GM13976 (cell line): ENCODE results near the gene KCNG1.
A peak's percentile ranks its signal among the peaks of the same experiment; 100 is the strongest.

Experiments used
- DNase-seq: peaks from one replicate; pipeline ENCODE4 v3.0.0; 2012; ENCODE audit warnings: low spot score
- in situ Hi-C: fragments of 300-500 bp; cut with MboI; formaldehyde crosslinking; loops from one replicate; pipeline ENCODE4 v1.12.0; 2022; ENCODE audit warnings: low sequenced_read_pairs, mixed read lengths, inconsistent platforms; ENCODE audit not compliant: unreplicated experiment
- TF ChIP-seq, protein P1 (sequence below): IDR thresholded peaks from 2 replicates; pipeline ENCODE4 v1.5.1; 2012; ENCODE audit warnings: borderline replicate concordance, mild to moderate bottlenecking; ENCODE audit not compliant: insufficient read depth; ENCODE audit errors: extremely low read depth, missing control alignments, control extremely low read depth

Gene KCNG1

DNA sequence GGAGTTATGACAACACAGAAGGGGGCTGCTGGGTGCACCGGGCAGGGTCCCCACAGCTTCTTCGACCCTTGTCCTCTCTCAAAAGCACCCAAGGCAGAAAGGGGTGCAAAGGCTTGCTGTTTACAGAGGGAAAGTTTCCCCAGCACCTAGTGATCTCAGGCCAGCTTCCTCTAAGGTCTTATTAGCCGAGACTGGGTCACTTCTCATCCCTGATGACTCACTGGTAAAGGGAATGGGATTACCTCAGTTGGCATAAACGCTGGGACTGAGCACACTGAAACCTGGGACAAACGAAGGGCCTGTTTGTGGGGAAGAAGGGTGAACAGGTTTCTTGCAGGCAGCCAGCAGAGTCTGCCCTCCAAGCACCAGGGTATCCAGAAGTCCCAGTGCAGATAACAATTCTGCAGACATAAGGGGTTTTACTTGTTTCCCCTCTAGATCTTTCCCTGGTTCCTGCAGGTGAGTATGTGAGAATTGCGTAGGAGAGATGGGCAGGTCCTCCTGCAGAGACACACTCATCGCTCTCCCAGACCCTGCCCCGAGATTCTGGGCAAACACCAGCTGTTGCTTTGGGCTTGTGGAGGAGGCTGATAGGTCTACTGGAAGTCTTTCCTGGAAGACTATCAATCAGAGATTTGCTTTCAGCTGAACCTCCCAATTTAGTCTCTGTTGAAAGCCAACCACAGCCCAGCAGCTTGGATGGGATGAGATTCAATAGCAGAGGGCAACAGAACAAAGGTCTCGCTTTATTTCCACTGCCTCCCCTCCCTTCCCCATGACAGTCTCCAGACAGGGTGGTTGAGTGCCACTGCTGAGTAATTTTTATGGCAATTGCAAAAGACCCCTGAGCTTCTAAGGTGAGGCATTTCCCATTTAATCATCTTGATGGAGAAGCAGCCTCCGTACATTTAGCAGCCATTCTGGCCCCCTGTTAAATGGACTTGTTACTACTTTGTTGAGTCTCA lies 25.7 kb downstream of the KCNG1 start:
- in situ Hi-C loops, result loop anchor here (10.0 to 25.0 kb wide), 2 partner anchors 328 to 615 kb away; no protein-coding TSS in a partner anchor
- no peak for DNase-seq
- TF ChIP-seq, protein P1, sequence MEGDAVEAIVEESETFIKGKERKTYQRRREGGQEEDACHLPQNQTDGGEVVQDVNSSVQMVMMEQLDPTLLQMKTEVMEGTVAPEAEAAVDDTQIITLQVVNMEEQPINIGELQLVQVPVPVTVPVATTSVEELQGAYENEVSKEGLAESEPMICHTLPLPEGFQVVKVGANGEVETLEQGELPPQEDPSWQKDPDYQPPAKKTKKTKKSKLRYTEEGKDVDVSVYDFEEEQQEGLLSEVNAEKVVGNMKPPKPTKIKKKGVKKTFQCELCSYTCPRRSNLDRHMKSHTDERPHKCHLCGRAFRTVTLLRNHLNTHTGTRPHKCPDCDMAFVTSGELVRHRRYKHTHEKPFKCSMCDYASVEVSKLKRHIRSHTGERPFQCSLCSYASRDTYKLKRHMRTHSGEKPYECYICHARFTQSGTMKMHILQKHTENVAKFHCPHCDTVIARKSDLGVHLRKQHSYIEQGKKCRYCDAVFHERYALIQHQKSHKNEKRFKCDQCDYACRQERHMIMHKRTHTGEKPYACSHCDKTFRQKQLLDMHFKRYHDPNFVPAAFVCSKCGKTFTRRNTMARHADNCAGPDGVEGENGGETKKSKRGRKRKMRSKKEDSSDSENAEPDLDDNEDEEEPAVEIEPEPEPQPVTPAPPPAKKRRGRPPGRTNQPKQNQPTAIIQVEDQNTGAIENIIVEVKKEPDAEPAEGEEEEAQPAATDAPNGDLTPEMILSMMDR, result no peak

DNA sequence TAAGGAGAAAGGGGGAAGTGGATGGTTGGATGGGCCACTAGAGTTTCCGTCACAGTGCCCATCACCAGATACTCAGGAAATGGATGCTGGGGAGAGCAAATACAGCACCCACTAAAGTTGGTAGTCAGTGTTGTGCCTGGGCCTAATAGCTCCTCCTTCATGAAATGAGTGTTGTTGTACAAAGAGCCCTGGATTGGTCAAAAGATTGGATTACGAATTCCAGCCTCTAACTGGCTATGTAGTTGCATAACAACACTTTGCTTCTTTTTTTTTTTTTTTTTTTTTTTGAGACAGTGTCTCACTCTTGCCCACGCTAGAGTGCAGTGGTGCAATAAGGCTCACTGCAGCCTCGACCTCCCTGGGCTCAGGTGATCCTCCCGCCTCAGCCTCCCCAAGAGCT lies 27.4 kb downstream of the KCNG1 start:
- in situ Hi-C loops, result loop anchor here (10.0 to 25.0 kb wide), 2 partner anchors 329 to 617 kb away; no protein-coding TSS in a partner anchor
- DNase-seq, result no peak
- TF ChIP-seq, protein P1, result no peak

DNA sequence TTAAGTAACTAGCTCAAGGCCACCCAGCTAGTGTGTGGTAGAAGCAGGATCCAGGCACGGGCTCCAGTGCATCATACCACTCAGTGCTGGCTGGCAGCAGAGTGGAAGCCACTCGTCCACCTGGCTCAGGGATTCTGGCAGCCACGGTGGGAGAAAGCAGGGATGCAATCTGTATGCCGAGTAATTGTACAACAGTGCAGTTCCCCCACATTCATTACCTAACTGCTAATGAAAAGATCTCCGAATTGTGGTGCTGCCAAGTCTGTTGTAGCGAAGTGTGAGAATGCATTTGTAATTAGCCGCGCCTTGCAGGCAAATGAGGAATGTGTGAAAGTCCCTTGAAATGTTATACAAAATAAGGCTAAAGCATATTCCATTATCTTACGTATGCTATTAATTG lies 29.0 kb downstream of the KCNG1 start:
- in situ Hi-C loops, result loop anchor here (10.0 to 25.0 kb wide), 2 partner anchors 331 to 618 kb away; no protein-coding TSS in a partner anchor
- no peak for DNase-seq
- TF ChIP-seq, protein P1, result no peak

DNA sequence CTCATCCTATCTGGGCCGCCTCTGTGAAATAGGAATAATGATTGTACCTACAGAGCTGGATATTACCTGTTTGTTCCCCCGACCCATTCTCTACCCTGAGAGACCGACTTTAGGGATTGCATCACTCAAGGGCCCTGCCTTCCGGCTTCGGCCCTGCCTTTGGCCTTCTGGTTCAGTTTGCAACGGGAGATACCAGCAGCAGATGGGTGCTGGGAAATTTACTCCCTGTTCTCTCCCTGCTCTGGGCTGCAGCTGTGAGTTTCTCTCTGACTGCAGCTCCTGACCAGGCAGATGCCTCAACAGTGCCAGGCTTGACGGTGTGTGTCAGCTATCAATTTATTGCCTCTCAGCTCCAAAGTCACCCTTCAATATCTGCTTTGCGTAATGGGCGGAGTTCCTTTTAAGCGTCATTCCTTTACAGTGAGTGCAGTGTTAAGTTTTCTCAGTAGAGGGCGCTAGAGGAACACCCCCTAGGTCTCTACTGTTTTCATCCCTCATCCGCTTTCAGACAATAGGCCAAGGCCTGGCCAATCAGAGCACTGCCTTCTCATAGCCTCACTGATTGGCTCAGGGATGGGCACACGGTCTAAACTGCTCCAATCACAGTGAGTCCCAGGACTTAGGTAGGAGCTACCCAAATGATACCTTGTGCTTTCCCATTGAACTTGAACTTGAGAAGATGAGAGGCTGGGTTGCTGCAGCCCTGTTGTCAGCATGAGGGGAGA lies 30.0 kb downstream of the KCNG1 start:
- in situ Hi-C loops, result loop anchor here (10.0 to 25.0 kb wide), 2 partner anchors 332 to 619 kb away; no protein-coding TSS in a partner anchor
- TF ChIP-seq, protein P1, result peak; percentile 22
- DNase-seq, result peak; percentile 65

DNA sequence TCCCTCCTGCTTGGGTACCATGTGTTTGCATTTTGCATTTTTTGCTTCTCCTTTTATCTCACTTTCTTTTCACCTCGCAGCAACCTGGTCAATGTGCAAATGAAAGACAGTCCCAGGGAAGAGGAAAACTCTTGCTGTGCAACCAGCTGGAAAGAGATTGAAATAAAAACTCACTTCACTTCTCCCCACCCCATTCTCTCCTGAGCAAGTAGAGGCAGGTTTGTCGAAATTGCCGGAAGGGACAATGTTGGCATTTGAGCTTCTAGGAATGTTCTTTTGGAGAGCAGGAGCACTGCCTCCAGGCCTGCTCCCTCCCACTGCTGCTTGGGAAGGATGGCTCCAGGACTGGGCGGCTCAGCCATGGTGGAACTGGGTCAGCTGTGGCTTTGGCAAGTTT lies 30.6 kb downstream of the KCNG1 start:
- TF ChIP-seq, protein P1, result peak; percentile 3
- in situ Hi-C loops, result loop anchor here (10.0 to 25.0 kb wide), 2 partner anchors 332 to 620 kb away; no protein-coding TSS in a partner anchor
- DNase-seq, result no peak

DNA sequence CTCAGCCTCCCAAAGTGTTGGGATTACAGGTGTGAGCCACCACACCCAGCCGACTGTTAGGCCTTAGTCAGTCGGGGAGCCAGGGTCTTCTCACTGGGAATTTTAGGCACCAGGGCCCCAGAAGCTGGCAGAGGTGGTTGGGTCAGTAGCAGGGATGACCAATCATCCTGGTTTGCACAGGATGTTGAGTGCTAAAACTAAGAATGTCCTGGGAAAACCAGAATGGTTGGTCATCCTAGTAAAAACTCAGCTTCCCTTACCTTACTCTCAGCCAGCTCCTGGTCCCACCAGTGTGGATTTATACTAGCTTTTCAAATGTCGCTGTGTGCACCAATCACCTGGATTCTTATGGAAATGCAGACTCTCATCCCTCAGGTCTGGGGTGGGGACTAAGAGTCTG lies 31.8 kb downstream of the KCNG1 start:
- DNase-seq, result no peak
- in situ Hi-C loops, result loop anchor here (10.0 to 25.0 kb wide), 2 partner anchors 334 to 621 kb away; no protein-coding TSS in a partner anchor
- TF ChIP-seq, protein P1, result no peak
